ENCODE measurements around the gene KCNA2. TPM values are rescaled to one million over a fixed set of nuclear protein-coding genes. Genes with fewer than 3 reads are reported as not detected.

The KCNA2 gene
- total RNA-seq, 2 experiments from 2014 or later, result 0.13 to 0.15 TPM

DNA sequence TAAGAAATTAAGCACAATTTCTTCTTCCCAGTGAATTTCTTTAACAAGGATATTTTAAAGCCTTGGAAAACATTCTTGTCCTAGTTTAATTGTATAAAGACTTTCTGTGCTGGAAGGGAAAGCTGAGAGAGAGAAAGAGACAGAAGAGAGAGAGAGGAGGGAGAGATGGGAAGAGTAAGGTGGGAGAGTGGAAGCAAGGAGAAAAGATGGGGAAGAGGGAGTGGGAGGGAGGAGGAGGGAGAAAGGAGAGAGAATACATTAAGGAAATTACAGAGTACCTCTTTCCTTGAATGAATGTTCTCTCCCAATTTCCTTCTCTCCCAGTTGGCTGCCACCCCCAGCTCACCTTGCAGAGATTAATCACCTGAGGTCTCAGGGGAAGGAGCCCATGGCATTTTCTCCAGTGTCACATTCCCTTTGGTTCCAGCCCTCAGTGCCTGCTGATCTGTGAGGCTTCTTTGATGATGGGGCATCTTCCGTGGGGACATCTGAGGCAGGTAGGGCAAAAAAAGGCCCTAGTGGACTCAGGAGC, 54.8 kb downstream of the KCNA2 start:
- ChIA-PET POLR2A (no interaction called here), CTCF (no interaction called here)

DNA sequence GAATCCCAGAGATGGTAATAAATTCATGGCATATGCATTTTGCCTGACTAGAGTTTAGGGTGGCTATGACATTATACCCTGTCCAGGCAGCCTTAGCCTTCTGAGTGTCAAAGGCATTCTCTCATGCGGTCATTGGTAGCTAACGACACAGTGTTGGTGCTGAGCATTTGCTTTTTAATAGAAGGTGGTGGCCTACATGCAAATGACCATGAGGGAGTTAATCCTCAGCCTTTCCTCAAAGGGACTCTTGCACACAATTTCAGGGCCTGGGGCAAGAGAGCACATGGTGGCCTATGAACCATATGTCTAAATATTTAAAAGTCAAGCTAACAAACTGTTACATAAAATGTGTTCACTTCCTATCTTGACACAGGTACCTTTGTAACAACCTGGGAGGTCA, 56.3 kb downstream of the KCNA2 start:
- ChIA-PET POLR2A (no interaction called here), CTCF (no interaction called here)

DNA sequence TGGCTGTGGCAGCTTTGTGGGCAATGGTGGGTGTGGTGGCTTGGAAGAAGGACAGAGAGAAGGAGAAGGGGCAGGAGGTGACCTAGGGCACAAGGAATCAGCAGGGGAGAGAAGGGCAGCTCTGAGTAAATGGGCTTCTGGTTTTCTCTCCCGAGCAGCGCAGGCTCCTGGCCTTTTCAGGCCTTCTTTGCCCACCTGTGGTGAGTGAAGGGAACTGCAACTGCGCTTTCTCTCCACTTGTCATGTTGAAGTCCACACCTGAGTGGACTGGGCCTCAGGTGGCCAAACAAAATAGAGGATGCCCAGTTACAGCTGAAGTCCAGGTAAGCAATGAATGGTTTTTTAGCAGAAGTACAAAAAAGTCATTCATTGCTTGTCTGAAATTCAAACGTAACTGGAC, 57.8 kb downstream of the KCNA2 start:
- POLR2A ChIA-PET, result no interaction called here
- CTCF ChIA-PET, result no interaction called here

DNA sequence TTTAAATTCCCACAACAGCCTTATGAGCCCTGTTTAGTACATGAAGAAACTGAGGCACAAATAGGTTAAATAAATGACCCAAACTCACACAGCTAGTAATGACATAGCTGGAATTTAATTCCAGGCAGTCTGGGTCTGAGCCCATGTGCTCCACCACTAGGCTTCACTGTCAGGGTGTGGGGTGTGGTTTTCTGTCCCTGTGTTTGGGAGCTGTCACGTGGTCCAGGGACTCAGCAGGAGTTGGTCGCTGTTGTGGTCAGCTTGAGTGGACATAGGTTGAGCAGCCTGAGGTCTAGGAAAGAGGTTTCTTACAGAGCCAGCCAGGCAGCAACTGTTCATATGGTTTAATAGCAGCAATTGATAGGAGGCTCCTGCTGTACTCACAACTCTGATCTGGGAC, 59.1 kb downstream of the KCNA2 start:
- ChIA-PET CTCF (no interaction called here), POLR2A (no interaction called here)

DNA sequence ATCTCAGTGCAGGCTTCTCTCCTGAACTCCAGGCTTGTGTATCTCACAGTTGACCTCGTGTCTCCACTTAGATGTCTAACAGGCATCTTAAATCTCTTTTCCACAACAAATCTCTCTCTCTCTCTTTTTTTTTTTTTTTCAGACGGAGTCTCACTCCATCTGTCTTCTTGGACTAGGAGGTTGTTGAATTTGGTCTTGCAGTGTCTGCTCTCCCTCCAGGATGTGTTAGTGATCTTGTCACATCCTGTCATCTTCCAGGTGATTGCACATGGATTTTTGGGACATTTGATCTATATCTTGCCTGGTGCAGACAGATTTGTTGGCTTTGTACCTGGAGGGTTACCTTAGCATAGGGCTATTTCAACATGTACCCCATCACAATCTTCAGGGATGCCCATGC, 60.7 kb downstream of the KCNA2 start:
- ChIA-PET POLR2A (no interaction called here), CTCF (interaction anchor here (0.9 kb wide), 1 partner anchor 10 kb away, joined by 3 read pairs; no protein-coding TSS in a partner anchor)

DNA sequence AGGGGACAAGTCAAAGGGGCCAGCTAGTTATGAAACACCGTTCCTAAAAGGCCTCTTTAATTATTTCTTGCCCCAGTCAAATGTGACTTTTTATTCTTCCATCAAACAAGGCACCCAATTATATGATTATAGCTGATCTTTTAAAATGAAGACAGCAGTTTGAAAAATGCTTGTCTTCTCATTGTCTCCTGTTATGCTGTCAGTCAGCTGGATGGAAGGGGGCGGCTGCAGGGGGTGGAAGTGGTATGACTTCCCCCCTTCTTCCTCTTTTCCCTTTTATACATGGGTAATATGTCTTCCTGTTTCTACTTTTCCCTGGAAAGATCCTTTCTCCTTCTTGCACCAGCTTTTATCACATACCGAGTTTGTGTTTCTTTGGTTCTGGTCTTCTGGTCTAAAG, 61.4 kb downstream of the KCNA2 start:
- ChIA-PET POLR2A (no interaction called here), CTCF (interaction anchor here (0.9 kb wide), 1 partner anchor 11 kb away, joined by 3 read pairs; no protein-coding TSS in a partner anchor)

Other genes with a start within 250 kb of the KCNA2 start
- gene SLC16A4, start 215.3 kb downstream of the KCNA2 start, total RNA-seq, result under 1 TPM; 0.10 to 0.21 TPM
- gene LAMTOR5, start 198.7 kb downstream of the KCNA2 start, total RNA-seq, result 100 to 1,000 TPM; 165 to 173 TPM
- gene PROK1, start 155.2 kb downstream of the KCNA2 start, total RNA-seq, result not detected
- gene KCNA10, start 87.2 kb downstream of the KCNA2 start, total RNA-seq, result not detected
- gene KCNA3, start 68.6 kb upstream of the KCNA2 start, total RNA-seq, result 10 to 100 TPM; 23.9 to 24.3 TPM

Measured in activated CD8-positive, alpha-beta memory T cell treated with anti-CD3 and anti-CD28 coated beads for 36 hours (primary cell).